GM06990 (cell line): ENCODE measurements around the gene MAGI2.

ENCODE experiments used
- DNase-seq: peaks from one replicate; pipeline ENCODE4 v3.0.0-alpha.2; 2011; ENCODE audit not compliant: insufficient read length; ENCODE audit errors: extremely low read depth
- H3K27me3 ChIP-seq: replicated peaks from 2 replicates; pipeline ENCODE4 v1.6.0; 2011; ENCODE audit warnings: low read length; ENCODE audit not compliant: control insufficient read depth, insufficient read depth
- H3K36me3 ChIP-seq: 2 replicates; pipeline ENCODE4 v1.5.1; 2011; ENCODE audit warnings: low read length; ENCODE audit not compliant: control insufficient read depth, insufficient read depth
- H3K4me3 ChIP-seq: replicated peaks from 2 replicates; pipeline ENCODE4 v1.5.1; 2011; ENCODE audit warnings: low read depth, mild to moderate bottlenecking, control low read depth, low read length
- CTCF ChIP-seq: IDR thresholded peaks from 2 replicates; pipeline ENCODE4 v1.5.1; 2011; ENCODE audit warnings: low read length, control low read depth, mild to moderate bottlenecking, inconsistent platforms; ENCODE audit not compliant: insufficient read depth, poor library complexity, severe bottlenecking

MAGI2 gene

DNA sequence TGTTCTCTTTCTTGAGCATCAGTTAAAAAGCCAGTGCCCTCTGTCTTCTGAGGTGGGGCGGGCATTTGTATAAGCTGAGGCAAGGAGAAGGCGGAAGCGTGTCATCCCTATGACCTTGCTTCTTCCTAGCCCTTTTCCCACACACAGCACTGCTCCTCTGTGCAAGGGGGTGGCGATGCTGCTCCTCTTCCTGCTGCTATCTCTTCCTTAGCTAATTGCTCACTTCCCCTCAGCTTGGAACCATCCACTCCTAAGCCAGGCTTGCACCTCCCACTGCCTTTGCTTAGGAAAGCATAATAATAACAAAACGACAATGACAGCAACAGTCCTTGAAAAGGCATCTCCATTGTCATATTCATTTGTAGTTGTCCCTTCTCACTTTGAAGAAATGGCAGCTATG lies 1288.0 kb downstream of the MAGI2 start:
- no peak for DNase-seq
- Histone ChIP-seq H3K36me3 (no peaks in the 10 kb centered on the region), H3K27me3 (no peaks in the 10 kb centered on the region; the same call in 1 of the 2 replicates), H3K4me3 (no peak overlapping the region)
- no peak for TF ChIP-seq CTCF

- Histone ChIP-seq H3K4me3 (no peak overlapping the region), H3K36me3 (no peaks in the 10 kb centered on the region), H3K27me3 (no peaks in the 10 kb centered on the region; the same call in 1 of the 2 replicates)
- no peak for TF ChIP-seq CTCF
- DNase-seq, result no peak
These were observed 1289.0 kb downstream of the MAGI2 start for GRCh38 chr7:78164459-78164858.

DNA sequence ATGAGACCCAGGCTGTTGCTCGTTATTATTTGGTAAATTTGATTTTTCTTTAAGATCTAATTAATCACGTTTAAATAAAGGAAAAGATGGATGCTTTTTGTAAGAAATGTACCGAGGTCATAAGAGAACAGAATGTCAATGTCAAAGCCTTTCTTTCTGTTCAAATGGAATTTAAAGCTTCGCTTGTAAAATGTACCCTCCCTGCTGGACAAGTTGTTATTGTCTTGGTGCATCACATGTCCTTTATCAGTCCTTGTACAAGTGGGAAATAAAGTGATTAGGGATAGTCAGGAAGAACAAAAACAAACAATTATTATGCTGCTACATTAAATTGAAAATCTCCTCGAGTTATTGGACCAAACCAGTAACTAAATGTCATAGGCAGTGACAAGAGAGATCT lies 1291.7 kb downstream of the MAGI2 start:
- Histone ChIP-seq H3K36me3 (no peaks in the 10 kb centered on the region), H3K27me3 (no peaks in the 10 kb centered on the region; the same call in none of the 2 replicates), H3K4me3 (no peak overlapping the region)
- DNase-seq, result no peak
- TF ChIP-seq CTCF, result no peak

- no peak overlapping the region for H3K4me3 ChIP-seq
- H3K27me3 ChIP-seq, result no peaks in the 10 kb centered on the region; the same call in 1 of the 2 replicates
- H3K36me3 ChIP-seq, result no peaks in the 10 kb centered on the region
- no peak for DNase-seq
- TF ChIP-seq CTCF, result no peak
These were observed 1293.9 kb downstream of the MAGI2 start for GRCh38 chr7:78159545-78159944.

- Histone ChIP-seq H3K36me3 (no peaks in the 10 kb centered on the region), H3K4me3 (no peak overlapping the region), H3K27me3 (no peaks in the 10 kb centered on the region)
- DNase-seq, result no peak
- TF ChIP-seq CTCF, result no peak
These were observed 1300.2 kb downstream of the MAGI2 start for GRCh38 chr7:78153285-78153684.

- H3K27me3 ChIP-seq, result no peaks in the 10 kb centered on the region
- TF ChIP-seq CTCF, result no peak
- H3K4me3 ChIP-seq, result no peak overlapping the region
- DNase-seq, result no peak
- H3K36me3 ChIP-seq, result no peaks in the 10 kb centered on the region
These were observed 1302.2 kb downstream of the MAGI2 start for GRCh38 chr7:78151229-78151628.
